ENCODE measurements around the gene SELENOF.

DNA sequence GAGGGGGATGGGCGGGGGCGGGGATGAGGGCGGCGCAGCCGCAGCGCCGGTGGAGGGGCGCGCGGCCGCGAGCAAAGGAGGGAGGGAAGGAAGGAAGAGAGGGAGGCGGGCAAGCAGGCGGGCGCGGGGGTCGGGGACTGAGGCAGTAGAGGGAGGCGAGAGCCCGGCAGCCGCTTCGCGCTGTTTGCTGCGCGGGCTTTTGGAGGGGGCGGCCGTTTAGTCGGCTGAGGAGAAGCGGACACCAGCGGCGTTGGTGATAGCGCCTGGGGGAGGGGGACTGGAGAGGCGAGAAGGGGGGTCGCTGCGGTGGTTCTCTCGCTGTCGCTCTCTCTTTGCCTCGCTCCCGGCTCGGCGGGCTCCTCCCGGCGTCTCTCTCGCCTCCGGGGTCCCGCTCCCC, 673 bp upstream of the SELENOF start, which contains the start of gene HS2ST1:
- TF ChIP-seq MYC (IDR thresholded peaks at IDR 0.05; ENCODE audit: low read depth, low read length) (no peak), POLR2A (IDR thresholded peaks at IDR 0.05; ENCODE audit: extremely low read depth, insufficient read length) (peak; percentile 62)
- TF ChIP-seq, protein P1, sequence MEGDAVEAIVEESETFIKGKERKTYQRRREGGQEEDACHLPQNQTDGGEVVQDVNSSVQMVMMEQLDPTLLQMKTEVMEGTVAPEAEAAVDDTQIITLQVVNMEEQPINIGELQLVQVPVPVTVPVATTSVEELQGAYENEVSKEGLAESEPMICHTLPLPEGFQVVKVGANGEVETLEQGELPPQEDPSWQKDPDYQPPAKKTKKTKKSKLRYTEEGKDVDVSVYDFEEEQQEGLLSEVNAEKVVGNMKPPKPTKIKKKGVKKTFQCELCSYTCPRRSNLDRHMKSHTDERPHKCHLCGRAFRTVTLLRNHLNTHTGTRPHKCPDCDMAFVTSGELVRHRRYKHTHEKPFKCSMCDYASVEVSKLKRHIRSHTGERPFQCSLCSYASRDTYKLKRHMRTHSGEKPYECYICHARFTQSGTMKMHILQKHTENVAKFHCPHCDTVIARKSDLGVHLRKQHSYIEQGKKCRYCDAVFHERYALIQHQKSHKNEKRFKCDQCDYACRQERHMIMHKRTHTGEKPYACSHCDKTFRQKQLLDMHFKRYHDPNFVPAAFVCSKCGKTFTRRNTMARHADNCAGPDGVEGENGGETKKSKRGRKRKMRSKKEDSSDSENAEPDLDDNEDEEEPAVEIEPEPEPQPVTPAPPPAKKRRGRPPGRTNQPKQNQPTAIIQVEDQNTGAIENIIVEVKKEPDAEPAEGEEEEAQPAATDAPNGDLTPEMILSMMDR (IDR thresholded peaks at IDR 0.05; ENCODE audit: low read depth, low read length): no peak
